Stimulated activated CD4-positive, alpha-beta T cell treated with anti-CD3 and anti-CD28 coated beads, Interleukin-1b, Interleukin-23, amount 100 ng/mL, for 48 hours (primary cell): ENCODE measurements around the gene GSK3A.

ENCODE experiments used
- DNase-seq: peaks from one replicate; pipeline ENCODE4 v3.0.0-alpha.2; 2020

GSK3A gene

DNA sequence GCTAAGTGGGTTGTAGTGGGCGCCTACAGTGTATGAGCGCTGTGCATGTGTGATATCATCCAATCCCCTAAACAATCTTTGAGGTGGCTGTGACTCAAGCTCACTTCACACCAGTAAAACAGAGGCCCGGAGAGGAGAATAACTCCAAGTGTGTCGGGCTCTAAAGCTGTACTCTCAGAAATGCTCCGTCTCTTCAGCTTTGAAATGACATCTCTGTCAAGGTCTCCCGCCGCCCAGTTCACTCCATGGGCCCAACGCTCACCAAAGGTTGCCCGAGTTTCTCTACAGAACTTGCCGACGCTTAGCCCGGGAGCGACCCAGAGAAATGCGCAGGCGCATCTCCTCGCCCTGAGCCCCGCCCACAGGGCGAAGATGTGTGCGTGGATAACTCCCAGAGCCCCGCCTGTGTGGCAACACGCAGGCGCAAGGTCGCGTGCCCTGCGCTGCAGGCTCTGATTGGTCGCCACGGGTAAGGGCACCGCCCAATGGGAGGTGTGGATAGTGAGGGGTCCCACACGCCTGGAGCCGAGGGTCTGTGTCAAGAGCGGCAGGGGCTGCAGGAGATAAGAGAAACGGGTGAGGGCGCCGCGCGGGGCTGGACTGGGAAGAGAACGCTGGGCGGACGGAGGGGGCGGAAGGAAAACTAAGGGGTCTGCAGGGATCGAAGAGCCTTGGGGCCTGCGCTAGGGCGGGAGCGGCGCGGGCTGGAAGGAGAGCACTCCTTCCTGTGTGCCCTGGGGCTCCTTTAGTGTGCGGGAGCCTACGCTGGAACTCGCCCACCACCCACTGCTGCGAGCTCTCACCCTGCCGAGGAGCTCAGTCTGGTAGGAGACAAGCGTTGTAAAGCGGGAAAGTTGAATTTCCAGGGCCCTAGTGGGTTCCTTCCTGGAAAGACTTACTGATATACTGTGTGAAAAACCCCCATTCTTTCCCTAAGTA lies 22.3 kb downstream of the GSK3A start, which contains the start of gene ZNF526:
ZNF526 (plus strand) TSS at position 501 of the 939 bp plus-strand sequence. CDS start 4,092 bp downstream, outside the sequence.
- peak; percentile 98 for DNase-seq

GRCh38 chr19:42217520-42218437 lies 24.6 kb downstream of the GSK3A start, which contains the start of gene DEDD2:
Gene DEDD2, minus strand, starts transcription at chr19:42217677. Its CDS starts 670 bp downstream, at chr19:42217007.
- peak; percentile 100 for DNase-seq

DNA sequence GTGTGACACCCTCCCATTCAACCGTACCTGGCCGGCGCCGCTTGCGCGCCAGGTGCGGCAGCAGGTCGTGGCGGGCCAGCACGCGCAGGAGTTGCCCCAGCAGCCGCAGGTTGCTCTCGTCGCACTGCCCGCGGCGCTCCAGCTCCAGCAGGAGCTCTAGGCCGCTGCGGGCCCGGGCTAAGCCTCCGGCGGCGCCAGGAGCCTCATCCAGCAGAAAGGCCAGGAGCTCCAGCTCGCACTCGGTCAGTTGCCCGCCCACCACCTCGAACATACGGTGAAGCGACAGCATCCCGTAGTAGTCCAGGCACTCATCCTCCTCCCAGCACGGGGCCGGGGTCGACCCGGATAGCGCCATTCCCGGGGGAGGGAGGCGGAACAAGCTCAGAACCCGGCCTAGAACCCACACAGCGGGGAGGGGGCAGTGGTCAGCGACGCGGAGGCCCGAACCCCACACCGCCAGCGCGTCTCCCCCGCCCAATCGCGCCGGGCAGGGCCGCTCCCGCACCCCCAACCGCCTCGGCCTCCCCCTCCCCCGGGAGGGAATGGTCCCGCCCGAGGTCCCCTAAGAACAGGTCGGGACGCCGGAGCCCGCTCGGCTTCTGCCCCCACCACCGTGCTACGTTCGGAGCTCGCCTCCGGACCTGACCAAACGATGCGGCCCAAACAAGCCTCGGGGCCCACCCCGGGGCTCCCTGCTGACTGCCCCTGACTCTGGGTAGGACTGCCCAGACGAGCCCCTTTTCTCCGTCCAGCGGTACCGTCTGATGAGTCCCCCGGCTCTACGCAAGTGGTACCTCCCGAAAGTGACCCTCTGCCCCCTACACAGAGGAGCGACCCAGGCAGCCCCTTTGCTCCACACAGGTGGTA lies 25.5 kb downstream of the GSK3A start:
- DNase-seq, result peak; percentile 32

- no peak for DNase-seq
These were observed 27.5 kb downstream of the GSK3A start for GRCh38 chr19:42214810-42215485.

DNA sequence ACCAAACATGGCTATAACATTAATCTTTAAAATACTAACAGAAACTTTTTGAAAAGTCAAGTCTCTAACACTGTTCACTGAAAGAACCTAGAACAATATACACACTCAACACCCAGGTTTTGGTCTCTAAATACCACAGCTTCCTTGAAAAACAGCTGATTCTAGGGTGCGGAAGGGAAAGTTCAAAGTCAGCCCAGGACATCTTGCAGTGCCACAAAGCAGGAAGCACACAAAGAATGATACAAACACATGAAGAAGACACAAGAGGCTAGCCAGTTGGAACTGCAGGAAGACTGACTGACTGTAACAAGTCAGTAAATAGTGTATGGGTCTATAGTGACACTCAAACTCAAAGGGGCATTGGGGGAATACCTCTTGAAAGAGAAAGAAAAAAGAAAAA lies 29.5 kb downstream of the GSK3A start:
- DNase-seq, result no peak

GRCh38 chr19:42208612-42209011 lies 33.8 kb downstream of the GSK3A start:
- DNase-seq, result no peak

- no peak for DNase-seq
These were observed 34.6 kb downstream of the GSK3A start for GRCh38 chr19:42207767-42208271.

- no peak for DNase-seq
These were observed 35.3 kb downstream of the GSK3A start for GRCh38 chr19:42206871-42207755.

- no peak for DNase-seq
These were observed 37.7 kb downstream of the GSK3A start for GRCh38 chr19:42204664-42205063.

- DNase-seq, result no peak
These were observed 38.7 kb downstream of the GSK3A start for GRCh38 chr19:42203700-42204099.

DNA sequence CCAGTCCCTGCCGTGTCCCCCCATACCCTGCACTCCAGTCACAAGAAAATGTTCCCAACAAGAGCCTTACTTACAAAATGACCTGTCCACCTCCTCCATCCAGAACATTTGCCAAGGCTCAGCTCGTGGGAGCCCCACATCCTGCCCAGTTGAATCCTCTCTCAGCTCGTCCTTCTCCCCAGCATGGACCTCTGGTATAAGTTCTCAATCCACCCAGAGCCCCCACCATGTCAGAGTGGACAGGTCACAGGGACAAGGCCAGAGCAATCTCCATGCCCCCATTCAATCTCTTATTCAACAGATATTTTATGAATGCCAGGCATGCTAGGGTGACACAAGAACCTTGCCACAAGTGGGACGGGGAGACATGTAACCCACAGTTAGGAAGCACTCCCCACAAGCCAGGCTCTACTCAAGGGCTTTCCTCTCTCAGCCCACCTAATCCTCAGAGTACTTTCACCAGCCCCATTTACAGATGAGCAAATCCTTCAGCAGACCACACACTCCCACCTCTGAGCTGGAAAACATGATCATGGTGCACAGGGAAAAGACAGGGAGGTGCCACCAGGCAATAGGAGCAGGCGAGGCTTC lies 40.0 kb downstream of the GSK3A start:
- DNase-seq, result no peak

DNA sequence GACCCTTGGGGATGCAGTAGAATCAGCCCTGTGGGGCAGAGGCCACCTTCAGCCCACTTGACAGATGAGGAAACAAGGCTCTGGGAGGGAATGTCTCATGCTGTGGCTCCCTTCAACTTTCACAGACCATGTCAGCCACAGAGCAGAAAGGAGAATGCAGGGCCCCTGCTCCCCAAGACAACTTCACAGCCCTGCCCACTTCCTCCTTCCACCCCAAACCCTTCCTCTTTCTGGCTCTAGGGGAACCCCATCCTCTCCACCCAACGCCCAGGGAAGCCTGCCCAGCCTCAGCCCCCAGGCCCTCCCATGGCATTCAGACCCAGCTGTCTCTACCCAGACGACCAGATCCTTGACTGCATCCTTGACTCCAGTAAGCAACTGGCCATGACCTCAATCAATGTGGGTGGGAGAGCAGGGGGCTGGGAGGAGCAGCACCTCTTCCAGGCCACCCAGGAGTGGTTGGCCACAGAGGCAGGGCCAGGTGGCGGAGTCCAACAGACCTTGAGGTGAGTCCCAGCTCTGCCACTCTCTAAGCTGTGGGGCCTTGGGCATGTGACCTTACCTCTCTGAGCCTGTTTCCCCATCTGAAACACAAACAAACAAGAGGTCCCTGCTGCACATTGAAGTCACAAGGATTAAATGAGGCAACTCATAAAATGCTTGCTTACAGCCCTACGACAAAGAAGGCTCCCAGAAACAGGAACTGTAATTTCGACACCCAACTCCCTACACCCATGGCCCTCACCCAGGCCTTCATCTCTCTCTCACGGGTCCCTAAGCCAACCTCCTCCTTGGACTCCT lies 40.7 kb downstream of the GSK3A start:
- DNase-seq, result peak; percentile 35

- no peak for DNase-seq
These were observed 42.2 kb downstream of the GSK3A start for GRCh38 chr19:42200116-42200715.

DNA sequence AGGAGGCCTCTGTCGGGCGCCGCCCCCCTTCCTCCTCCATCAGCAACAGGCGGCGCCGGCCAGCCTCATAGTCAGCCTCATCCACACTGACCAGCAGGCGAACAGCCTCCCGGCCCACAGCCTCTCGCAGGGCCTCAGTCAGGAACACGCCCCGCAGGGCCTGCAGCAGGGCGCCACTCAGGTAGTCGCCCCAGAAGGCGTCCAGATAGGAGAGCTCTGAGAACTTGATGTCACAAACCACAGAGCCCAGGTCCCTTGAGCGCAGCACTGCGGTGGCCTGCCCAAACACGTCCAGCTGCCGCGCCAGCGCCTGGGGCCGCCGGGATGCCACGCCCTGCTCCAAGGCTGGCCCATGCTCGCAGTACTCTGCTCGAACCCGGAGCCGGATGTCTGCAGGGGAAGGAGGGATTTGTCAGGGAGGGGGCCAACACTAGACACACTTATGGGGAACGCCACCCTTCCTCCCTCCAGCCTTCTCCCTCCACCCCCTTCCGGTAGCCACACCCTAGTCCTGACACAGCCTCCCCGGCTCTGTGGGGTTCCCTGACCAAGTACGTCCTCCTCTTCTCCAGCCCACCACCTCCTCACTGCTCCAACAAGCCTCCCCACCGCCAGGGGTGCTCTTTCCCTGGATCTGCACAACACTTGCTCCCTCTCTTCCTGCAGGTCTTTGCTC lies 42.8 kb downstream of the GSK3A start:
- DNase-seq, result peak; percentile 72

DNA sequence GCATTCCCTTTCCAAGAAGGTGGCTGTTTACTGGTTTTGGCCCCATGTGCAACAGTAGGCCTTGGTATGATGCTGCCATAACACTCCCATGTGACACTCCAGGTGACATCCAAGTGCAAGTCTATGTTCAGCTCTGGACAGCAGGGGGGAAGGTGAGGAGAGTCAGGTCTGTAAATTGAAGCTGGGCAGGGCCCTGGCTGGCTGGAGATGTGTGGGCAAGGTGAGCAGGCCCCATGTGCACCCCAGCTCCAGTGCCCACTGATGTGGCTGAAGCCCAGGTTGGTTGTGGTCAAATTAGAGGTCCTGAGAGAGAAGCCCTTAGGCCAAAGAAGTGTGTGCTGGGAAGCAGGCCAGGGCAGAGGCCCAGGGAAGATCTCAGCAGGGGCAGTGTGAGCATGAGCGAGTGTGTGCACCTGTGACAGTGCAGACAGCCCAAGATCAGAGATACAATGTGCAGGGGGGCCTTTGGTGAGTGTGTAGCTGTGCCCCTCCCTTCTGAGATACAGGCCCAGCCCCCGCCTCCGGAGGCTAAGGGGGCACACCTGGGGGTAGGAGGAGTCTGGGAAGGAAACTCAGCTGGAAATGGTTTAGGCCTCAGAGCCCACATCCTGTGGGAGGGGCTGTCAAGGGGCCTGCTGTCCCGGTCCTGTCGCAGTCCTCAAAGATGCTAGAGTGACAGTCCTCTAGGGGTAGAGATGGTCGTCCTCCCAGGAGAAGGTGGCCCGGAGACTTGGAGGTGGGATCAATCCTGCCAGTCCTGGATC lies 43.5 kb downstream of the GSK3A start:
- DNase-seq, result peak; percentile 31

- DNase-seq, result no peak
These were observed 45.0 kb downstream of the GSK3A start for GRCh38 chr19:42197375-42197817.
